NB4 (cell line): Measurements from ENCODE around the gene POU6F2.

Experiments
- DNase-seq: peaks from one replicate; pipeline ENCODE4 v3.0.0; 2010; ENCODE audit warnings: low read depth
- H3K4me3 ChIP-seq: one replicate; pipeline ENCODE4 v1.5.1; 2011; ENCODE audit warnings: mild to moderate bottlenecking, low read depth, low read length, moderate library complexity
- CTCF ChIP-seq: IDR thresholded peaks from one replicate; pipeline ENCODE4 v1.5.1; 2012; ENCODE audit warnings: low read depth, low read length
- MAX ChIP-seq: IDR thresholded peaks from 2 replicates; pipeline ENCODE4 v1.6.1; 2011; ENCODE audit warnings: low read depth, low read length
- MYC ChIP-seq: IDR thresholded peaks from 2 replicates; pipeline ENCODE4 v1.6.1; 2011; ENCODE audit warnings: low read depth, low read length
- POLR2A ChIP-seq: IDR thresholded peaks from 2 replicates; pipeline ENCODE4 v1.6.1; 2011; ENCODE audit warnings: mild to moderate bottlenecking; ENCODE audit not compliant: insufficient read length; ENCODE audit errors: extremely low read depth

POU6F2 gene

GRCh38 chr7:39339591-39339990 lies 361.9 kb downstream of the POU6F2 start:
- DNase-seq, result no peak
- no peak overlapping the region for H3K4me3 ChIP-seq
- TF ChIP-seq CTCF, result no peak
- no peak for TF ChIP-seq POLR2A
- TF ChIP-seq MAX, result no peak
- TF ChIP-seq MYC, result no peak

GRCh38 chr7:39341083-39341482 lies 363.4 kb downstream of the POU6F2 start:
- no peak for TF ChIP-seq MAX
- TF ChIP-seq CTCF, result no peak
- TF ChIP-seq POLR2A, result no peak
- no peak for TF ChIP-seq MYC
- no peak overlapping the region for H3K4me3 ChIP-seq
- no peak for DNase-seq

GRCh38 chr7:39342763-39343162 lies 365.1 kb downstream of the POU6F2 start:
- DNase-seq, result no peak
- TF ChIP-seq CTCF (no peak), MAX (no peak), POLR2A (no peak), MYC (no peak)
- no peak overlapping the region for H3K4me3 ChIP-seq

GRCh38 chr7:39349452-39350123 lies 371.9 kb downstream of the POU6F2 start:
- DNase-seq, result no peak
- no peak overlapping the region for H3K4me3 ChIP-seq
- no peak for TF ChIP-seq MYC
- TF ChIP-seq MAX, result no peak
- no peak for TF ChIP-seq POLR2A
- TF ChIP-seq CTCF, result no peak

- no peak overlapping the region for H3K4me3 ChIP-seq
Observed at GRCh38 chr7:39353615-39354376, 376.1 kb downstream of the POU6F2 start.

More at GRCh38 chr7:39353615-39354376, 376.1 kb downstream of the POU6F2 start:
- TF ChIP-seq MYC, result no peak
- no peak for TF ChIP-seq POLR2A
- no peak for TF ChIP-seq CTCF
- TF ChIP-seq MAX, result no peak
- no peak for DNase-seq
